SK-N-MC (cell line): ENCODE data around the gene WDR87.

Source experiments
- EZH2 ChIP-seq: fragments of 200-600 bp; sonication (generic); IDR thresholded peaks from one replicate; pipeline ENCODE4 v1.6.1; 2017; ENCODE audit warnings: antibody characterized with exemption
- FOXP2 ChIP-seq: optimal IDR thresholded peaks from 2 replicates; pipeline ENCODE3; 2011; ENCODE audit warnings: mild to moderate bottlenecking, moderate library complexity; ENCODE audit not compliant: insufficient read depth; ENCODE audit errors: extremely low read length, control extremely low read depth
- POLR2AphosphoS5 ChIP-seq: IDR thresholded peaks from 2 replicates; pipeline ENCODE4 v1.6.1; 2012; ENCODE audit warnings: mild to moderate bottlenecking, low read depth, low read length, borderline replicate concordance

GRCh38 chr19:37893845-37894575 is 12.4 kb downstream of the WDR87 start:
- no peak for TF ChIP-seq POLR2AphosphoS5
- TF ChIP-seq EZH2 = no peak
- TF ChIP-seq FOXP2 = no peak
